Measurements from ENCODE around the gene ALDH1A1.

DNA sequence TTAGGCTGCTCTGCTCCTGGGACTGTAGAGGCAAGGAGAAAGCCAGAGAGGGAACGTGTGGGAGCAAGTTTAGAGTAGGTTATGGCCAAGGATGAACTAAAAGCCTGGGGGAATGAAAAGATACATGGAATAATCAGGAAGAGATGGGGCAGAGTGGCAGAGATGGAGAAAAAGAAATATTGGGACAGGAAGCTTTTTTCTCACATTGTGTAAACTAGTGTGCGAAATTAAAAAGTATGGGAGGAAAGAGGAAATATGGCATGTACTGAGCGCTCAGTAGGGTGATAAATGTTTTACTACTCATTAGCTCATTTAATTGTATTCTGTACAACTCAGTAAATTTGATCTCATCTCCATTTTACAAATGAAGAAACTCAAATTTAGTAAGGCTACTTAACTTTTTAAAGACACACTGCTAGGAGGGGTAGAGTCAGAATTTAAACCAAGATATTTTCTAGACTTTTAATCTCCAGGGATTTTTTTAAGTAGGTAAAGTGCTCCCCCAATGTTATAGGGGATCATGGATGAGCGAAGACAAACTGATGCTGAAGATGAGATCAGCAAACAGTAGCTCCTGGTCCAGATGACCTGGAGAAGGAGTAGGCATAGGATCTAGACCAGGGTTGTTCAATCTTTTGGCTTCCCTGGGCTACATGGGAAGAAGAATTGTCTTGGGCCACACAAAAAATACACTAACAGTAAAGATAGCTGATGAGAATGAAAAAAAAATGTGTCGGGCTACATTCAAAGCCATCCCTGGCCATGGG lies 30.8 kb downstream of the ALDH1A1 start:
- TF ChIP-seq, protein P1, sequence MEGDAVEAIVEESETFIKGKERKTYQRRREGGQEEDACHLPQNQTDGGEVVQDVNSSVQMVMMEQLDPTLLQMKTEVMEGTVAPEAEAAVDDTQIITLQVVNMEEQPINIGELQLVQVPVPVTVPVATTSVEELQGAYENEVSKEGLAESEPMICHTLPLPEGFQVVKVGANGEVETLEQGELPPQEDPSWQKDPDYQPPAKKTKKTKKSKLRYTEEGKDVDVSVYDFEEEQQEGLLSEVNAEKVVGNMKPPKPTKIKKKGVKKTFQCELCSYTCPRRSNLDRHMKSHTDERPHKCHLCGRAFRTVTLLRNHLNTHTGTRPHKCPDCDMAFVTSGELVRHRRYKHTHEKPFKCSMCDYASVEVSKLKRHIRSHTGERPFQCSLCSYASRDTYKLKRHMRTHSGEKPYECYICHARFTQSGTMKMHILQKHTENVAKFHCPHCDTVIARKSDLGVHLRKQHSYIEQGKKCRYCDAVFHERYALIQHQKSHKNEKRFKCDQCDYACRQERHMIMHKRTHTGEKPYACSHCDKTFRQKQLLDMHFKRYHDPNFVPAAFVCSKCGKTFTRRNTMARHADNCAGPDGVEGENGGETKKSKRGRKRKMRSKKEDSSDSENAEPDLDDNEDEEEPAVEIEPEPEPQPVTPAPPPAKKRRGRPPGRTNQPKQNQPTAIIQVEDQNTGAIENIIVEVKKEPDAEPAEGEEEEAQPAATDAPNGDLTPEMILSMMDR (IDR thresholded peaks at IDR 0.05): no peak
- no peak for TF ChIP-seq ZFX (IDR thresholded peaks at IDR 0.05; ENCODE audit: borderline replicate concordance)
